ENCODE measurements around the gene GCH1.

Gene GCH1

GRCh38 chr14:54944737-54945391, 42.2 kb upstream of the GCH1 start:
- H2AFZ ChIP-seq (ENCODE audit: low read length) = no peak overlapping the region
- H3K4me3 ChIP-seq (ENCODE audit: low read length in 2 of 2) = no peak overlapping the region
- no peak overlapping the region for H4K91ac ChIP-seq (ENCODE audit: low read depth, low read length, poor library complexity)
- H2BK120ac ChIP-seq (ENCODE audit: low read depth, low read length) = no peak overlapping the region
- no peaks in the 10 kb centered on the region for H3K27me3 ChIP-seq (ENCODE audit: control insufficient read depth in 3 of 3, insufficient read depth in 3 of 3, low read depth in 1 of 3, low read length in 3 of 3)
- no peak overlapping the region for H3K27ac ChIP-seq (replicated peaks; ENCODE audit: low read length)
- H3K79me1 ChIP-seq (ENCODE audit: low read depth, low read length) = no peaks in the 10 kb centered on the region
- H3K36me3 ChIP-seq (replicated peaks in 1 of 2; ENCODE audit: control insufficient read depth in 2 of 2, insufficient read depth in 2 of 2, low read length in 2 of 2) = peaks cover 14 to 88% of the 10 kb centered on the region in 2 donors
- no peak overlapping the region for H3K4me2 ChIP-seq (ENCODE audit: insufficient read depth, low read length, poor library complexity, severe bottlenecking)
- H2BK5ac ChIP-seq (ENCODE audit: low read length) = no peak overlapping the region
- no peak overlapping the region for H3K23ac ChIP-seq (ENCODE audit: low read depth, low read length, poor library complexity)
- H3K9me3 ChIP-seq (replicated peaks in 1 of 2; ENCODE audit: control insufficient read depth in 2 of 2, insufficient read depth in 1 of 2, low read depth in 1 of 2, low read length in 2 of 2) = peaks cover 0 to 18% of the 10 kb centered on the region in 2 donors
- no peak overlapping the region for H3K9ac ChIP-seq (ENCODE audit: low read depth, low read length, poor library complexity)
- H2AK5ac ChIP-seq (ENCODE audit: low read depth, low read length) = no peak overlapping the region
- no peak overlapping the region for H3K4ac ChIP-seq (ENCODE audit: low read length)
- H2BK12ac ChIP-seq (ENCODE audit: low read length) = no peak overlapping the region
- WGBS, 2 donors (ENCODE audit: extremely low coverage in 2 of 2, insufficient read length in 2 of 2, insufficient replicate concordance in 1 of 2) = no CpG with 5 or more reads among the region's 9 CpGs
- no peak for DNase-seq (ENCODE audit: low spot score)
- H3K4me1 ChIP-seq (ENCODE audit: control insufficient read depth in 2 of 2, insufficient read depth in 1 of 2, low read depth in 1 of 2, low read length in 2 of 2) = no peaks in the 10 kb centered on the region
- no peak overlapping the region for H2BK15ac ChIP-seq (ENCODE audit: low read length)
- no peak overlapping the region for H3K18ac ChIP-seq (ENCODE audit: low read length)
- no peak overlapping the region for H4K8ac ChIP-seq (ENCODE audit: low read depth, low read length)
- H3K14ac ChIP-seq (ENCODE audit: low read length) = no peak overlapping the region

GRCh38 chr14:54942913-54943312, 40.3 kb upstream of the GCH1 start:
- no CpG with 5 or more reads among the region's 4 CpGs for whole genome bisulfite sequencing, 2 donors (ENCODE audit: extremely low coverage in 2 of 2, insufficient read length in 2 of 2, insufficient replicate concordance in 1 of 2)
- no peak for DNase-seq (ENCODE audit: low spot score)
- no peaks in the 10 kb centered on the region for H3K27me3 ChIP-seq (ENCODE audit: control insufficient read depth in 3 of 3, insufficient read depth in 3 of 3, low read depth in 1 of 3, low read length in 3 of 3)
- no peak overlapping the region for H4K91ac ChIP-seq (ENCODE audit: low read depth, low read length, poor library complexity)
- no peak overlapping the region for H3K4me3 ChIP-seq (ENCODE audit: low read length in 2 of 2)
- H3K18ac ChIP-seq (ENCODE audit: low read length) = no peak overlapping the region
- H2AFZ ChIP-seq (ENCODE audit: low read length) = no peak overlapping the region
- no peak overlapping the region for H3K4me2 ChIP-seq (ENCODE audit: insufficient read depth, low read length, poor library complexity, severe bottlenecking)
- H3K14ac ChIP-seq (ENCODE audit: low read length) = no peak overlapping the region
- no peaks in the 10 kb centered on the region for H3K4me1 ChIP-seq (ENCODE audit: control insufficient read depth in 2 of 2, insufficient read depth in 1 of 2, low read depth in 1 of 2, low read length in 2 of 2)
- no peak overlapping the region for H4K8ac ChIP-seq (ENCODE audit: low read depth, low read length)
- H2BK15ac ChIP-seq (ENCODE audit: low read length) = no peak overlapping the region
- H3K36me3 ChIP-seq (replicated peaks in 1 of 2; ENCODE audit: control insufficient read depth in 2 of 2, insufficient read depth in 2 of 2, low read length in 2 of 2) = peaks cover 6 to 94% of the 10 kb centered on the region in 2 donors
- H2AK5ac ChIP-seq (ENCODE audit: low read depth, low read length) = no peak overlapping the region
- H3K9ac ChIP-seq (ENCODE audit: low read depth, low read length, poor library complexity) = no peak overlapping the region
- H2BK5ac ChIP-seq (ENCODE audit: low read length) = no peak overlapping the region
- no peaks in the 10 kb centered on the region for H3K79me1 ChIP-seq (ENCODE audit: low read depth, low read length)
- no peak overlapping the region for H3K4ac ChIP-seq (ENCODE audit: low read length)
- H3K27ac ChIP-seq (replicated peaks; ENCODE audit: low read length) = no peak overlapping the region
- peaks cover 0 to 6% of the 10 kb centered on the region in 2 donors for H3K9me3 ChIP-seq (replicated peaks in 1 of 2; ENCODE audit: control insufficient read depth in 2 of 2, insufficient read depth in 1 of 2, low read depth in 1 of 2, low read length in 2 of 2)
- no peak overlapping the region for H2BK120ac ChIP-seq (ENCODE audit: low read depth, low read length)
- H2BK12ac ChIP-seq (ENCODE audit: low read length) = no peak overlapping the region
- H3K23ac ChIP-seq (ENCODE audit: low read depth, low read length, poor library complexity) = no peak overlapping the region

GRCh38 chr14:54936816-54937215, 34.2 kb upstream of the GCH1 start:
- Histone ChIP-seq H3K36me3 (replicated peaks in 1 of 2; ENCODE audit: control insufficient read depth in 2 of 2, insufficient read depth in 2 of 2, low read length in 2 of 2) (peaks cover 5 to 64% of the 10 kb centered on the region in 2 donors), H2BK5ac (ENCODE audit: low read length) (no peak overlapping the region), H2BK15ac (ENCODE audit: low read length) (no peak overlapping the region), H3K9ac (ENCODE audit: low read depth, low read length, poor library complexity) (no peak overlapping the region), H3K27ac (replicated peaks; ENCODE audit: low read length) (no peak overlapping the region), H2AFZ (ENCODE audit: low read length) (no peak overlapping the region), H2BK12ac (ENCODE audit: low read length) (no peak overlapping the region), H3K4me3 (ENCODE audit: low read length in 2 of 2) (no peak overlapping the region), H2BK120ac (ENCODE audit: low read depth, low read length) (no peak overlapping the region), H3K4me1 (ENCODE audit: control insufficient read depth in 2 of 2, insufficient read depth in 1 of 2, low read depth in 1 of 2, low read length in 2 of 2) (no peaks in the 10 kb centered on the region), H4K91ac (ENCODE audit: low read depth, low read length, poor library complexity) (no peak overlapping the region), H3K4ac (ENCODE audit: low read length) (no peak overlapping the region), H4K8ac (ENCODE audit: low read depth, low read length) (no peak overlapping the region), H3K4me2 (ENCODE audit: insufficient read depth, low read length, poor library complexity, severe bottlenecking) (no peak overlapping the region), H3K79me1 (ENCODE audit: low read depth, low read length) (no peaks in the 10 kb centered on the region), H3K18ac (ENCODE audit: low read length) (no peak overlapping the region), H3K23ac (ENCODE audit: low read depth, low read length, poor library complexity) (no peak overlapping the region), H3K9me3 (replicated peaks in 1 of 2; ENCODE audit: control insufficient read depth in 2 of 2, insufficient read depth in 1 of 2, low read depth in 1 of 2, low read length in 2 of 2) (peaks cover 0 to 6% of the 10 kb centered on the region in 2 donors), H2AK5ac (ENCODE audit: low read depth, low read length) (no peak overlapping the region), H3K14ac (ENCODE audit: low read length) (no peak overlapping the region), H3K27me3 (ENCODE audit: control insufficient read depth in 3 of 3, insufficient read depth in 3 of 3, low read depth in 1 of 3, low read length in 3 of 3) (no peaks in the 10 kb centered on the region)
- no CpG with 5 or more reads among the region's 1 CpG for WGBS, 2 donors (ENCODE audit: extremely low coverage in 2 of 2, insufficient read length in 2 of 2, insufficient replicate concordance in 1 of 2)
- DNase-seq (ENCODE audit: low spot score) = no peak

- H2BK15ac ChIP-seq (ENCODE audit: low read length) = no peak overlapping the region
- no peak overlapping the region for H3K18ac ChIP-seq (ENCODE audit: low read length)
- H4K91ac ChIP-seq (ENCODE audit: low read depth, low read length, poor library complexity) = no peak overlapping the region
- no peak overlapping the region for H3K4me3 ChIP-seq (ENCODE audit: low read length in 2 of 2)
- no peak overlapping the region for H3K4me2 ChIP-seq (ENCODE audit: insufficient read depth, low read length, poor library complexity, severe bottlenecking)
- no peak overlapping the region for H3K9ac ChIP-seq (ENCODE audit: low read depth, low read length, poor library complexity)
- no peak overlapping the region for H2BK5ac ChIP-seq (ENCODE audit: low read length)
- no CpG with 5 or more reads among the region's 5 CpGs for WGBS, 2 donors (ENCODE audit: extremely low coverage in 2 of 2, insufficient read length in 2 of 2, insufficient replicate concordance in 1 of 2)
- H3K4me1 ChIP-seq (ENCODE audit: control insufficient read depth in 2 of 2, insufficient read depth in 1 of 2, low read depth in 1 of 2, low read length in 2 of 2) = no peaks in the 10 kb centered on the region
- no peak overlapping the region for H2BK120ac ChIP-seq (ENCODE audit: low read depth, low read length)
- H2AFZ ChIP-seq (ENCODE audit: low read length) = no peak overlapping the region
- H2AK5ac ChIP-seq (ENCODE audit: low read depth, low read length) = no peak overlapping the region
- H3K27me3 ChIP-seq (ENCODE audit: control insufficient read depth in 3 of 3, insufficient read depth in 3 of 3, low read depth in 1 of 3, low read length in 3 of 3) = no peaks in the 10 kb centered on the region
- H3K79me1 ChIP-seq (ENCODE audit: low read depth, low read length) = no peaks in the 10 kb centered on the region
- H3K27ac ChIP-seq (replicated peaks; ENCODE audit: low read length) = no peak overlapping the region
- no peak overlapping the region for H3K14ac ChIP-seq (ENCODE audit: low read length)
- H2BK12ac ChIP-seq (ENCODE audit: low read length) = no peak overlapping the region
- H3K36me3 ChIP-seq (replicated peaks in 1 of 2; ENCODE audit: control insufficient read depth in 2 of 2, insufficient read depth in 2 of 2, low read length in 2 of 2) = peaks cover 5 to 56% of the 10 kb centered on the region in 2 donors
- H3K9me3 ChIP-seq (replicated peaks in 1 of 2; ENCODE audit: control insufficient read depth in 2 of 2, insufficient read depth in 1 of 2, low read depth in 1 of 2, low read length in 2 of 2) = peaks cover 0 to 6% of the 10 kb centered on the region in 2 donors
- no peak overlapping the region for H3K4ac ChIP-seq (ENCODE audit: low read length)
- H4K8ac ChIP-seq (ENCODE audit: low read depth, low read length) = no peak overlapping the region
- no peak for DNase-seq (ENCODE audit: low spot score)
- H3K23ac ChIP-seq (ENCODE audit: low read depth, low read length, poor library complexity) = no peak overlapping the region
These were observed 33.3 kb upstream of the GCH1 start for GRCh38 chr14:54935958-54936357.
